Lower leg skin (tissue), 3 donors: ENCODE data around the gene CCNI.

Experiments
- POLR2A ChIP-seq, 2 donors: fragments of 450-650 bp; IDR thresholded peaks; one replicate each; pipeline ENCODE4 v1.6.1; 2016 to 2017; ENCODE audit warnings: antibody characterized with exemption in 2 of 2, mild to moderate bottlenecking in 1 of 2, moderate library complexity in 1 of 2
- TF ChIP-seq, protein P1 (sequence below), 3 donors: fragments of 450-650 bp; IDR thresholded peaks; one replicate each; pipeline ENCODE4 v1.5.1; 2016; ENCODE audit warnings: antibody characterized with exemption in 3 of 3, mild to moderate bottlenecking in 3 of 3, moderate library complexity in 2 of 3

GRCh38 chr4:77122656-77123055 lies 46.9 kb upstream of the CCNI start:
- no peak for TF ChIP-seq POLR2A (IDR thresholded peaks at IDR 0.05)
- TF ChIP-seq, protein P1, sequence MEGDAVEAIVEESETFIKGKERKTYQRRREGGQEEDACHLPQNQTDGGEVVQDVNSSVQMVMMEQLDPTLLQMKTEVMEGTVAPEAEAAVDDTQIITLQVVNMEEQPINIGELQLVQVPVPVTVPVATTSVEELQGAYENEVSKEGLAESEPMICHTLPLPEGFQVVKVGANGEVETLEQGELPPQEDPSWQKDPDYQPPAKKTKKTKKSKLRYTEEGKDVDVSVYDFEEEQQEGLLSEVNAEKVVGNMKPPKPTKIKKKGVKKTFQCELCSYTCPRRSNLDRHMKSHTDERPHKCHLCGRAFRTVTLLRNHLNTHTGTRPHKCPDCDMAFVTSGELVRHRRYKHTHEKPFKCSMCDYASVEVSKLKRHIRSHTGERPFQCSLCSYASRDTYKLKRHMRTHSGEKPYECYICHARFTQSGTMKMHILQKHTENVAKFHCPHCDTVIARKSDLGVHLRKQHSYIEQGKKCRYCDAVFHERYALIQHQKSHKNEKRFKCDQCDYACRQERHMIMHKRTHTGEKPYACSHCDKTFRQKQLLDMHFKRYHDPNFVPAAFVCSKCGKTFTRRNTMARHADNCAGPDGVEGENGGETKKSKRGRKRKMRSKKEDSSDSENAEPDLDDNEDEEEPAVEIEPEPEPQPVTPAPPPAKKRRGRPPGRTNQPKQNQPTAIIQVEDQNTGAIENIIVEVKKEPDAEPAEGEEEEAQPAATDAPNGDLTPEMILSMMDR (IDR thresholded peaks at IDR 0.05) = no peak
